ENCODE data around the gene OR14J1.

Gene OR14J1

GRCh38 chr6:29301316-29301715 lies at the start of gene OR14J1:
Gene OR14J1 (plus strand): TSS chr6:29301701. CDS start chr6:29306690, 4,989 bp downstream.
- in situ Hi-C loops (cut with HindIII; ENCODE audit: low sequenced_read_pairs), result no loop called here
- no peak for DNase-seq (ENCODE audit: low read depth, low spot score)
- H3K4me3 ChIP-seq (ENCODE audit: low read depth, low read length), result no peak within 1 kb of the TSS
- TF ChIP-seq CTCF (IDR thresholded peaks at IDR 0.05; ENCODE audit: low read depth, low read length), result no peak

GRCh38 chr6:29251736-29252135 lies 49.8 kb upstream of the OR14J1 start:
- no peak overlapping the region for H3K4me3 ChIP-seq (ENCODE audit: low read depth, low read length)
- TF ChIP-seq CTCF (IDR thresholded peaks at IDR 0.05; ENCODE audit: low read depth, low read length), result no peak
- in situ Hi-C loops (cut with HindIII; ENCODE audit: low sequenced_read_pairs), result no loop called here
- no peak for DNase-seq (ENCODE audit: low read depth, low spot score)

GRCh38 chr6:29255530-29255929 lies 46.0 kb upstream of the OR14J1 start:
- no peak for DNase-seq (ENCODE audit: low read depth, low spot score)
- no peak overlapping the region for H3K4me3 ChIP-seq (ENCODE audit: low read depth, low read length)
- in situ Hi-C loops (cut with HindIII; ENCODE audit: low sequenced_read_pairs), result no loop called here
- TF ChIP-seq CTCF (IDR thresholded peaks at IDR 0.05; ENCODE audit: low read depth, low read length), result no peak

- no peak for DNase-seq (ENCODE audit: low read depth, low spot score)
- in situ Hi-C loops (cut with HindIII; ENCODE audit: low sequenced_read_pairs), result no loop called here
Observed at GRCh38 chr6:29259721-29260120, 41.8 kb upstream of the OR14J1 start.

GRCh38 chr6:29263001-29263400 lies 38.5 kb upstream of the OR14J1 start:
- in situ Hi-C loops (cut with HindIII; ENCODE audit: low sequenced_read_pairs), result no loop called here
- H3K4me3 ChIP-seq (ENCODE audit: low read depth, low read length), result no peak overlapping the region
- no peak for DNase-seq (ENCODE audit: low read depth, low spot score)
- no peak for TF ChIP-seq CTCF (IDR thresholded peaks at IDR 0.05; ENCODE audit: low read depth, low read length)

More at GRCh38 chr6:29259721-29260120, 41.8 kb upstream of the OR14J1 start:
- no peak for TF ChIP-seq CTCF (IDR thresholded peaks at IDR 0.05; ENCODE audit: low read depth, low read length)
- no peak overlapping the region for H3K4me3 ChIP-seq (ENCODE audit: low read depth, low read length)

GRCh38 chr6:29294499-29294914 lies 7.0 kb upstream of the OR14J1 start:
- no peak for DNase-seq (ENCODE audit: low read depth, low spot score)
- TF ChIP-seq CTCF (IDR thresholded peaks at IDR 0.05; ENCODE audit: low read depth, low read length), result no peak
- in situ Hi-C loops (cut with HindIII; ENCODE audit: low sequenced_read_pairs), result no loop called here
- no peak overlapping the region for H3K4me3 ChIP-seq (ENCODE audit: low read depth, low read length)

GRCh38 chr6:29295181-29295585 lies 6.3 kb upstream of the OR14J1 start:
- in situ Hi-C loops (cut with HindIII; ENCODE audit: low sequenced_read_pairs), result no loop called here
- no peak for TF ChIP-seq CTCF (IDR thresholded peaks at IDR 0.05; ENCODE audit: low read depth, low read length)
- H3K4me3 ChIP-seq (ENCODE audit: low read depth, low read length), result no peak overlapping the region
- no peak for DNase-seq (ENCODE audit: low read depth, low spot score)

All from astrocyte of the spinal cord (primary cell).